Activated naive CD4-positive, alpha-beta T cell treated with anti-CD3 and anti-CD28 coated beads for 36 hours (primary cell): ENCODE data around the gene ATP2C2. TPM values are rescaled to one million over a fixed set of nuclear protein-coding genes. Genes with fewer than 3 reads are reported as not detected.

Source experiments
- CTCF ChIA-PET: fragments of 350-600 bp; sonication (Branson Sonifier 250); formaldehyde crosslinking; loops from one replicate; lab custom pipeline; 2021; ENCODE audit warnings: antibody characterized with exemption; lab: Charles Lee
- DNase-seq: peaks from one replicate; pipeline ENCODE4 v3.0.0-alpha.2; 2020
- H3K27ac Mint-ChIP-seq: one replicate; pipeline ENCODE4 v1.8.0; 2021; ENCODE audit warnings: mild to moderate bottlenecking, mixed read lengths
- H3K27me3 Mint-ChIP-seq: one replicate; pipeline ENCODE4 v1.8.0; 2021; ENCODE audit warnings: low read depth, mixed read lengths
- H3K36me3 Mint-ChIP-seq: one replicate; pipeline ENCODE4 v1.8.0; 2021; ENCODE audit warnings: low read depth, mixed read lengths
- H3K4me1 Mint-ChIP-seq: one replicate; pipeline ENCODE4 v1.8.0; 2021; ENCODE audit warnings: low read depth, mixed read lengths
- H3K4me3 Mint-ChIP-seq: one replicate; pipeline ENCODE4 v1.8.0; 2021; ENCODE audit warnings: mild to moderate bottlenecking, moderate library complexity, mixed read lengths
- H3K9me3 Mint-ChIP-seq: one replicate; pipeline ENCODE4 v1.8.0; 2021; ENCODE audit warnings: mixed read lengths
- intact Hi-C: fragments of 100-400 bp; cut with micrococcal nuclease; formaldehyde crosslinking; loops from one replicate; pipeline ENCODE4 v1.15.1; 2023
- total RNA-seq, 2 experiments: library from RNA; stranded (reverse); gene quantifications; one replicate each; pipeline ENCODE4 v1.2.3, GENCODE V29; 2021

The ATP2C2 gene
- total RNA-seq, 2 experiments from 2014 or later, result not detected

- Mint-ChIP-seq H3K4me3 (no peak overlapping the region), H3K4me1 (peaks cover 62% of the 10 kb centered on the region), H3K36me3 (no peaks in the 10 kb centered on the region), H3K27me3 (no peaks in the 10 kb centered on the region), H3K27ac (no peak overlapping the region), H3K9me3 (no peaks in the 10 kb centered on the region)
- intact Hi-C loops, result loop anchor here (5.0 kb wide), 2 partner anchors 443 to 503 kb away; partner anchors contain the start of gene ZDHHC7
- DNase-seq, result no peak
- CTCF ChIA-PET, result interaction anchor here (0.6 to 8.0 kb wide), 10 partner anchors 23 to 259 kb away, joined by 3 to 141 read pairs (median 4); partner anchors contain the start of gene COTL1
These were observed 141.0 kb downstream of the ATP2C2 start for GRCh38 chr16:84509032-84509950.

GRCh38 chr16:84511180-84511800, 143.0 kb downstream of the ATP2C2 start:
- H3K4me1 Mint-ChIP-seq, result peaks cover 64% of the 10 kb centered on the region
- no peak overlapping the region for H3K27ac Mint-ChIP-seq
- H3K27me3 Mint-ChIP-seq, result no peaks in the 10 kb centered on the region
- CTCF ChIA-PET, result interaction anchor here (0.6 to 8.0 kb wide), 15 partner anchors 8 to 234 kb away, joined by 3 to 141 read pairs (median 5); partner anchors contain the start of gene COTL1
- peak; percentile 86 for DNase-seq
- H3K4me3 Mint-ChIP-seq, result no peak overlapping the region
- no peaks in the 10 kb centered on the region for H3K36me3 Mint-ChIP-seq
- no peaks in the 10 kb centered on the region for H3K9me3 Mint-ChIP-seq
- intact Hi-C loops, result loop anchor here (1.0 to 5.0 kb wide), 7 partner anchors 89 to 459 kb away; partner anchors contain the start of gene COTL1

- intact Hi-C loops, result loop anchor here (1.0 to 5.0 kb wide), 7 partner anchors 88 to 458 kb away; partner anchors contain the start of gene COTL1
- no peaks in the 10 kb centered on the region for H3K9me3 Mint-ChIP-seq
- CTCF ChIA-PET, result interaction anchor here (0.8 to 8.0 kb wide), 7 partner anchors 21 to 111 kb away, joined by 3 to 141 read pairs (median 8); partner anchors contain the start of gene COTL1
- no peaks in the 10 kb centered on the region for H3K36me3 Mint-ChIP-seq
- no peak for DNase-seq
- no peak overlapping the region for H3K4me3 Mint-ChIP-seq
- no peak overlapping the region for H3K27ac Mint-ChIP-seq
- H3K4me1 Mint-ChIP-seq, result peaks cover 64% of the 10 kb centered on the region
- no peaks in the 10 kb centered on the region for H3K27me3 Mint-ChIP-seq
These were observed 143.5 kb downstream of the ATP2C2 start for GRCh38 chr16:84511831-84512230.

GRCh38 chr16:84513123-84513522, 144.8 kb downstream of the ATP2C2 start:
- Mint-ChIP-seq H3K27ac (peak overlapping the region; percentile 1), H3K4me1 (peaks cover 60% of the 10 kb centered on the region), H3K27me3 (no peaks in the 10 kb centered on the region), H3K4me3 (no peak overlapping the region), H3K9me3 (no peaks in the 10 kb centered on the region), H3K36me3 (no peaks in the 10 kb centered on the region)
- intact Hi-C loops, result loop anchor here (5.0 kb wide), 1 partner anchor 239 kb away; no protein-coding TSS in a partner anchor
- CTCF ChIA-PET, result interaction anchor here (0.6 to 8.0 kb wide), 6 partner anchors 20 to 213 kb away, joined by 3 to 141 read pairs (median 6); partner anchors contain the start of gene COTL1
- DNase-seq, result no peak

- no peaks in the 10 kb centered on the region for H3K36me3 Mint-ChIP-seq
- intact Hi-C loops, result loop anchor here (1.0 to 5.0 kb wide), 3 partner anchors 7 to 239 kb away; no protein-coding TSS in a partner anchor
- peaks cover 59% of the 10 kb centered on the region for H3K4me1 Mint-ChIP-seq
- H3K27ac Mint-ChIP-seq, result peak overlapping the region; percentile 95
- DNase-seq, result no peak
- no peaks in the 10 kb centered on the region for H3K9me3 Mint-ChIP-seq
- H3K27me3 Mint-ChIP-seq, result no peaks in the 10 kb centered on the region
- CTCF ChIA-PET, result interaction anchor here (0.6 to 8.0 kb wide), 8 partner anchors 9 to 225 kb away, joined by 3 to 141 read pairs (median 4); partner anchors contain the start of genes COTL1 and MEAK7
- no peak overlapping the region for H3K4me3 Mint-ChIP-seq
These were observed 145.3 kb downstream of the ATP2C2 start for GRCh38 chr16:84513666-84514065.

Other genes with a start within 250 kb of the ATP2C2 start
- gene HSDL1, start 223.4 kb upstream of the ATP2C2 start, total RNA-seq, result 1 to 10 TPM; 5.8 to 7.5 TPM
- not detected for gene DNAAF1, start 223.2 kb upstream of the ATP2C2 start, total RNA-seq
- 10 to 100 TPM; 59.3 to 66.2 TPM for gene TAF1C, start 181.5 kb upstream of the ATP2C2 start, total RNA-seq
- gene ADAD2, start 177.4 kb upstream of the ATP2C2 start, total RNA-seq, result under 1 TPM; 0.30 to 0.45 TPM
- not detected for gene KCNG4, start 128.5 kb upstream of the ATP2C2 start, total RNA-seq
- gene WFDC1, start 73.7 kb upstream of the ATP2C2 start, total RNA-seq, result not detected
- gene MEAK7, start 136.1 kb downstream of the ATP2C2 start, total RNA-seq, result 1 to 10 TPM; 6.3 to 7.0 TPM
- gene COTL1, start 249.5 kb downstream of the ATP2C2 start, total RNA-seq, result 100 to 1,000 TPM; 325 to 328 TPM